HEK293 (cell line): ENCODE data around the gene OR4D9.

Experiments used
- CTCF ChIA-PET: fragments of 350-600 bp; formaldehyde crosslinking; extraction: SDS; loops from one replicate; lab custom pipeline; 2021; ENCODE audit warnings: antibody characterized with exemption; lab: Yijun Ruan, JAX
- POLR2A ChIA-PET: fragments of 300-600 bp; formaldehyde crosslinking; extraction: SDS; loops from one replicate; lab custom pipeline; 2020; ENCODE audit warnings: antibody characterized with exemption, inconsistent platforms; lab: Yijun Ruan, JAX
- H3K27ac ChIP-seq: fragments of 200-500 bp; sonication (Bioruptor generic); 2 replicates; pipeline ENCODE4 v1.5.1; 2014; ENCODE audit warnings: low read depth, low read length, control low read depth, inconsistent platforms; ENCODE audit errors: extremely low read depth
- H3K36me3 ChIP-seq, 2 experiments: fragments of 200-500 bp in 1 of 2; sonication (Bioruptor generic) in 1 of 2; 1 replicate in 1 of 2; 2 replicates in 1 of 2; pipeline ENCODE4 v1.5.1; 2014 to 2017; ENCODE audit warnings: inconsistent platforms in 2 of 2, low read length in 2 of 2; ENCODE audit not compliant: control insufficient read depth in 2 of 2, insufficient read depth in 1 of 2
- H3K4me1 ChIP-seq: fragments of 200-500 bp; sonication (Bioruptor generic); 2 replicates; pipeline ENCODE4 v1.5.1; 2014; ENCODE audit warnings: mild to moderate bottlenecking, low read length, inconsistent platforms; ENCODE audit not compliant: control insufficient read depth, insufficient read depth
- H3K4me3 ChIP-seq: 2 replicates; pipeline ENCODE4 v1.5.1; 2011; ENCODE audit warnings: low read depth, mild to moderate bottlenecking, control low read depth, low read length, moderate library complexity
- H3K9me3 ChIP-seq: fragments of 200-500 bp; sonication (Bioruptor generic); 2 replicates; pipeline ENCODE4 v1.5.1; 2014; ENCODE audit warnings: low read depth, low read length, inconsistent platforms; ENCODE audit not compliant: control insufficient read depth, insufficient read depth
- GFI1B ChIP-seq: fragments of 450-650 bp; formaldehyde crosslinking; IDR thresholded peaks from 2 replicates; pipeline ENCODE4 v1.5.1; 2016; ENCODE audit warnings: missing biosample characterization, missing genetic modification characterization
- GLI2 ChIP-seq: fragments of 450-650 bp; formaldehyde crosslinking; IDR thresholded peaks from 2 replicates; pipeline ENCODE4; 2017; ENCODE audit warnings: missing biosample characterization, missing genetic modification characterization, low read depth, borderline replicate concordance
- GLIS2 ChIP-seq: fragments of 450-650 bp; formaldehyde crosslinking; IDR thresholded peaks from 2 replicates; pipeline ENCODE4 v1.5.1; 2016; ENCODE audit warnings: missing biosample characterization, missing genetic modification characterization
- TRIM28 ChIP-seq: IDR thresholded peaks from 2 replicates; pipeline ENCODE4 v1.6.1; 2011; ENCODE audit warnings: low read length, control low read depth, borderline replicate concordance
- WT1 ChIP-seq: fragments of 450-650 bp; formaldehyde crosslinking; IDR thresholded peaks from 2 replicates; pipeline ENCODE4 v1.5.1; 2016; ENCODE audit warnings: missing biosample characterization, missing genetic modification characterization
- ZNF10 ChIP-seq: fragments of 450-650 bp; formaldehyde crosslinking; IDR thresholded peaks from 2 replicates; pipeline ENCODE4 v1.5.1; 2017; ENCODE audit warnings: missing biosample characterization, missing genetic modification characterization
- ZNF2 ChIP-seq: fragments of 450-650 bp; formaldehyde crosslinking; IDR thresholded peaks from 2 replicates; pipeline ENCODE4 v1.5.1; 2016; ENCODE audit warnings: missing biosample characterization, missing genetic modification characterization
- ZNF311 ChIP-seq: fragments of 450-650 bp; formaldehyde crosslinking; IDR thresholded peaks from 2 replicates; pipeline ENCODE4 v1.5.1; 2017; ENCODE audit warnings: missing biosample characterization, missing genetic modification characterization, borderline replicate concordance
- ZNF37A ChIP-seq: fragments of 450-650 bp; IDR thresholded peaks from 2 replicates; pipeline ENCODE4 v1.5.1; 2018; ENCODE audit warnings: missing biosample characterization, missing genetic modification characterization
- ZNF501 ChIP-seq: fragments of 450-650 bp; formaldehyde crosslinking; IDR thresholded peaks from 2 replicates; pipeline ENCODE4 v1.5.1; 2016; ENCODE audit warnings: missing biosample characterization, missing genetic modification characterization
- ZNF701 ChIP-seq: fragments of 450-650 bp; formaldehyde crosslinking; IDR thresholded peaks from 2 replicates; pipeline ENCODE4 v1.5.1; 2016; ENCODE audit warnings: missing biosample characterization, missing genetic modification characterization
- TF ChIP-seq, protein P1 (sequence below): fragments of 450-650 bp; formaldehyde crosslinking; conservative IDR thresholded peaks from 2 replicates; pipeline ENCODE4 v1.5.1; 2016; ENCODE audit warnings: low read depth, missing biosample characterization, missing genetic modification characterization
- TF ChIP-seq, protein P2 (sequence below): fragments of 450-650 bp; formaldehyde crosslinking; IDR thresholded peaks from 2 replicates; pipeline ENCODE4 v1.5.1; 2016; ENCODE audit warnings: missing biosample characterization, missing genetic modification characterization
- TF ChIP-seq, protein P3 (sequence below): fragments of 450-650 bp; formaldehyde crosslinking; IDR thresholded peaks from 2 replicates; pipeline ENCODE4 v1.5.1; 2016; ENCODE audit warnings: missing biosample characterization, missing genetic modification characterization
- TF ChIP-seq, protein P4 (sequence below): fragments of 450-650 bp; formaldehyde crosslinking; IDR thresholded peaks from 2 replicates; pipeline ENCODE4 v1.5.1; 2017; ENCODE audit warnings: missing biosample characterization, missing genetic modification characterization
- TF ChIP-seq, protein P5 (sequence below): fragments of 450-650 bp; formaldehyde crosslinking; IDR thresholded peaks from 2 replicates; pipeline ENCODE4 v1.5.0; 2017; ENCODE audit warnings: missing biosample characterization, missing genetic modification characterization, borderline replicate concordance
- TF ChIP-seq, protein P6 (sequence below): fragments of 450-650 bp; formaldehyde crosslinking; IDR thresholded peaks from 2 replicates; pipeline ENCODE4 v1.5.1; 2016; ENCODE audit warnings: missing biosample characterization, missing genetic modification characterization

OR4D9 gene

DNA sequence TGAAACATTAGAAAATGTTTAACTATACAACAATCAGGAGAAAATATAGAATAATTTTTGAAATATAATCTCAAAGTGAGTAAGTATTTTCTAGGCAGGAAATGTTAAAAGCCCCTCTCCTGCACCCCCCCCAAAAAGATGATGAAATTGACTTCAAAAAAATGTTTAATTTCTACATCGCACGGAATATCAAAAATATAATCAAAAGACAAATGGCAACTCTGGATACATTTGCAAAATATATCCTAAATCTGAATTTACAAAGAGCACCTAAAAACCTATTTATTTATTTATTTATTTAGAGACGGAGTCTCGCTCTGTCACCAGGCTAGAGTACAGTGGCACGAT, 36.9 kb downstream of the OR4D9 start (continued):
- TF ChIP-seq, protein P1, sequence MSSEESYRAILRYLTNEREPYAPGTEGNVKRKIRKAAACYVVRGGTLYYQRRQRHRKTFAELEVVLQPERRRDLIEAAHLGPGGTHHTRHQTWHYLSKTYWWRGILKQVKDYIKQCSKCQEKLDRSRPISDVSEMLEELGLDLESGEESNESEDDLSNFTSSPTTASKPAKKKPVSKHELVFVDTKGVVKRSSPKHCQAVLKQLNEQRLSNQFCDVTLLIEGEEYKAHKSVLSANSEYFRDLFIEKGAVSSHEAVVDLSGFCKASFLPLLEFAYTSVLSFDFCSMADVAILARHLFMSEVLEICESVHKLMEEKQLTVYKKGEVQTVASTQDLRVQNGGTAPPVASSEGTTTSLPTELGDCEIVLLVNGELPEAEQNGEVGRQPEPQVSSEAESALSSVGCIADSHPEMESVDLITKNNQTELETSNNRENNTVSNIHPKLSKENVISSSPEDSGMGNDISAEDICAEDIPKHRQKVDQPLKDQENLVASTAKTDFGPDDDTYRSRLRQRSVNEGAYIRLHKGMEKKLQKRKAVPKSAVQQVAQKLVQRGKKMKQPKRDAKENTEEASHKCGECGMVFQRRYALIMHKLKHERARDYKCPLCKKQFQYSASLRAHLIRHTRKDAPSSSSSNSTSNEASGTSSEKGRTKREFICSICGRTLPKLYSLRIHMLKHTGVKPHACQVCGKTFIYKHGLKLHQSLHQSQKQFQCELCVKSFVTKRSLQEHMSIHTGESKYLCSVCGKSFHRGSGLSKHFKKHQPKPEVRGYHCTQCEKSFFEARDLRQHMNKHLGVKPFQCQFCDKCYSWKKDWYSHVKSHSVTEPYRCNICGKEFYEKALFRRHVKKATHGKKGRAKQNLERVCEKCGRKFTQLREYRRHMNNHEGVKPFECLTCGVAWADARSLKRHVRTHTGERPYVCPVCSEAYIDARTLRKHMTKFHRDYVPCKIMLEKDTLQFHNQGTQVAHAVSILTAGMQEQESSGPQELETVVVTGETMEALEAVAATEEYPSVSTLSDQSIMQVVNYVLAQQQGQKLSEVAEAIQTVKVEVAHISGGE (tag by site-specific recombination) = no peak
- TF ChIP-seq, protein P2, sequence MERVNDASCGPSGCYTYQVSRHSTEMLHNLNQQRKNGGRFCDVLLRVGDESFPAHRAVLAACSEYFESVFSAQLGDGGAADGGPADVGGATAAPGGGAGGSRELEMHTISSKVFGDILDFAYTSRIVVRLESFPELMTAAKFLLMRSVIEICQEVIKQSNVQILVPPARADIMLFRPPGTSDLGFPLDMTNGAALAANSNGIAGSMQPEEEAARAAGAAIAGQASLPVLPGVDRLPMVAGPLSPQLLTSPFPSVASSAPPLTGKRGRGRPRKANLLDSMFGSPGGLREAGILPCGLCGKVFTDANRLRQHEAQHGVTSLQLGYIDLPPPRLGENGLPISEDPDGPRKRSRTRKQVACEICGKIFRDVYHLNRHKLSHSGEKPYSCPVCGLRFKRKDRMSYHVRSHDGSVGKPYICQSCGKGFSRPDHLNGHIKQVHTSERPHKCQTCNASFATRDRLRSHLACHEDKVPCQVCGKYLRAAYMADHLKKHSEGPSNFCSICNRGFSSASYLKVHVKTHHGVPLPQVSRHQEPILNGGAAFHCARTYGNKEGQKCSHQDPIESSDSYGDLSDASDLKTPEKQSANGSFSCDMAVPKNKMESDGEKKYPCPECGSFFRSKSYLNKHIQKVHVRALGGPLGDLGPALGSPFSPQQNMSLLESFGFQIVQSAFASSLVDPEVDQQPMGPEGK (tag by site-specific recombination) = no peak

DNA sequence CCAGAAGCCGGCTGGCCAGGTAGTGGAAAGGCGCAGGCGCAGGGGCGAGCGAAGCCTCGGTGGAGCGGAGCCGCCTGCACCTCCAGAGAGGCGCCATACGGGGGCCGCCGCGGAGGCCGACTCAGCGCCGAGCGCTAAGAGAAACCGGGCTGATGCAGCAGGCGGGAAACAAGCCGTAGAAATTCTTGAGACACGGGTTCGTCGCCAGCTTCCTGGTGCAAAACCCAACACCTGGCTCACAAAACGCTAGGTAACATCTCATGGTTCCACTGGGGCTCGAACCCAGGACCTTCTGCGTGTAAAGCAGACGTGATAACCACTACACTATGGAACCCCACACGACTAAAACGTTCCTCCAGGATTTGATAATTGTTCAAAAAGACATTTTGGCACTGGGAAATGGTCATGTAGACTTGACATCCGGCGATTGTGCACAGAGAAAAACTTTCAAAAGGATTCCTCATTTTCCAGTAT, 39.1 kb downstream of the OR4D9 start:
- Histone ChIP-seq H3K4me3 (peak overlapping the region; percentile 46), H3K4me1 (no peaks in the 10 kb centered on the region), H3K36me3 (no peaks in the 10 kb centered on the region), H3K9me3 (no peaks in the 10 kb centered on the region), H3K27ac (peak overlapping the region; percentile 24)
- POLR2A ChIA-PET = interaction anchor here (1.0 to 2.2 kb wide), 4 partner anchors 11 to 118 kb away, joined by 3 to 8 read pairs (median 5); partner anchors contain the start of gene PATL1
- CTCF ChIA-PET = interaction anchor here (0.9 to 1.3 kb wide), 3 partner anchors 13 to 251 kb away, joined by 3 read pairs; no protein-coding TSS in a partner anchor
- TF ChIP-seq, protein P1 (tag by site-specific recombination) = peak; percentile 58
- 0 out of 2 replicates have a peak, but pooled peaks have one; percentile 13 for TF ChIP-seq WT1 (tag by site-specific recombination)
- TF ChIP-seq, protein P3, sequence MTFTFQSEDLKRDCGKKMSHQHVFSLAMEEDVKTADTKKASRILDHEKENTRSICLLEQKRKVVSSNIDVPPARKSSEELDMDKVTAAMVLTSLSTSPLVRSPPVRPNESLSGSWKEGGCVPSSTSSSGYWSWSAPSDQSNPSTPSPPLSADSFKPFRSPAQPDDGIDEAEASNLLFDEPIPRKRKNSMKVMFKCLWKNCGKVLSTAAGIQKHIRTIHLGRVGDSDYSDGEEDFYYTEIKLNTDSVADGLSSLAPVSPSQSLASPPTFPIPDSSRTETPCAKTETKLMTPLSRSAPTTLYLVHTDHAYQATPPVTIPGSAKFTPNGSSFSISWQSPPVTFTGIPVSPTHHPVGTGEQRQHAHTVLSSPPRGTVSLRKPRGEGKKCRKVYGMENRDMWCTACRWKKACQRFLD (tag by site-specific recombination) = no peak
- peak; percentile 86 for TF ChIP-seq TRIM28
- TF ChIP-seq GLIS2 (tag by site-specific recombination) = peak; percentile 64; the same call in 1 of the 2 replicates
- TF ChIP-seq ZNF701 = no peak
- peak; percentile 80 for TF ChIP-seq ZNF501
- TF ChIP-seq, protein P4, sequence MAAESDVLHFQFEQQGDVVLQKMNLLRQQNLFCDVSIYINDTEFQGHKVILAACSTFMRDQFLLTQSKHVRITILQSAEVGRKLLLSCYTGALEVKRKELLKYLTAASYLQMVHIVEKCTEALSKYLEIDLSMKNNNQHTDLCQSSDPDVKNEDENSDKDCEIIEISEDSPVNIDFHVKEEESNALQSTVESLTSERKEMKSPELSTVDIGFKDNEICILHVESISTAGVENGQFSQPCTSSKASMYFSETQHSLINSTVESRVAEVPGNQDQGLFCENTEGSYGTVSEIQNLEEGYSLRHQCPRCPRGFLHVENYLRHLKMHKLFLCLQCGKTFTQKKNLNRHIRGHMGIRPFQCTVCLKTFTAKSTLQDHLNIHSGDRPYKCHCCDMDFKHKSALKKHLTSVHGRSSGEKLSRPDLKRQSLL = peak; percentile 85
- TF ChIP-seq ZNF10 = peak; percentile 71
- no peak for TF ChIP-seq ZNF311
- TF ChIP-seq, protein P2 (tag by site-specific recombination) = peak; percentile 74
- TF ChIP-seq ZNF2 = peak; percentile 69
- TF ChIP-seq, protein P5, sequence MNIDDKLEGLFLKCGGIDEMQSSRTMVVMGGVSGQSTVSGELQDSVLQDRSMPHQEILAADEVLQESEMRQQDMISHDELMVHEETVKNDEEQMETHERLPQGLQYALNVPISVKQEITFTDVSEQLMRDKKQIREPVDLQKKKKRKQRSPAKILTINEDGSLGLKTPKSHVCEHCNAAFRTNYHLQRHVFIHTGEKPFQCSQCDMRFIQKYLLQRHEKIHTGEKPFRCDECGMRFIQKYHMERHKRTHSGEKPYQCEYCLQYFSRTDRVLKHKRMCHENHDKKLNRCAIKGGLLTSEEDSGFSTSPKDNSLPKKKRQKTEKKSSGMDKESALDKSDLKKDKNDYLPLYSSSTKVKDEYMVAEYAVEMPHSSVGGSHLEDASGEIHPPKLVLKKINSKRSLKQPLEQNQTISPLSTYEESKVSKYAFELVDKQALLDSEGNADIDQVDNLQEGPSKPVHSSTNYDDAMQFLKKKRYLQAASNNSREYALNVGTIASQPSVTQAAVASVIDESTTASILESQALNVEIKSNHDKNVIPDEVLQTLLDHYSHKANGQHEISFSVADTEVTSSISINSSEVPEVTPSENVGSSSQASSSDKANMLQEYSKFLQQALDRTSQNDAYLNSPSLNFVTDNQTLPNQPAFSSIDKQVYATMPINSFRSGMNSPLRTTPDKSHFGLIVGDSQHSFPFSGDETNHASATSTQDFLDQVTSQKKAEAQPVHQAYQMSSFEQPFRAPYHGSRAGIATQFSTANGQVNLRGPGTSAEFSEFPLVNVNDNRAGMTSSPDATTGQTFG (tag by site-specific recombination) = no peak
- no peak for TF ChIP-seq GLI2 (tag by site-specific recombination)
- TF ChIP-seq, protein P6, sequence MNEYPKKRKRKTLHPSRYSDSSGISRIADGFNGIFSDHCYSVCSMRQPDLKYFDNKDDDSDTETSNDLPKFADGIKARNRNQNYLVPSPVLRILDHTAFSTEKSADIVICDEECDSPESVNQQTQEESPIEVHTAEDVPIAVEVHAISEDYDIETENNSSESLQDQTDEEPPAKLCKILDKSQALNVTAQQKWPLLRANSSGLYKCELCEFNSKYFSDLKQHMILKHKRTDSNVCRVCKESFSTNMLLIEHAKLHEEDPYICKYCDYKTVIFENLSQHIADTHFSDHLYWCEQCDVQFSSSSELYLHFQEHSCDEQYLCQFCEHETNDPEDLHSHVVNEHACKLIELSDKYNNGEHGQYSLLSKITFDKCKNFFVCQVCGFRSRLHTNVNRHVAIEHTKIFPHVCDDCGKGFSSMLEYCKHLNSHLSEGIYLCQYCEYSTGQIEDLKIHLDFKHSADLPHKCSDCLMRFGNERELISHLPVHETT (tag by site-specific recombination) = peak; percentile 17; the same call in 1 of the 2 replicates
- no peak for TF ChIP-seq ZNF37A
- TF ChIP-seq GFI1B (tag by site-specific recombination) = no peak
